Upper lobe of left lung (tissue), 4 donors: Measurements from ENCODE around the gene SLC35F3.

Experiments used
- EP300 ChIP-seq, 4 donors: sonication (generic); formaldehyde crosslinking; IDR thresholded peaks; one replicate each; pipeline ENCODE4 v1.5.1; 2017; ENCODE audit warnings: antibody characterized with exemption in 4 of 4, control low read depth in 2 of 4
- POLR2A ChIP-seq, 4 donors: fragments of 450-650 bp; IDR thresholded peaks; one replicate each; pipeline ENCODE4 v1.5.1; 2016 to 2017; ENCODE audit warnings: antibody characterized with exemption in 4 of 4, mild to moderate bottlenecking in 2 of 4
- POLR2AphosphoS5 ChIP-seq, 2 donors: sonication (generic); formaldehyde crosslinking; IDR thresholded peaks; one replicate each; pipeline ENCODE4 v1.5.1; 2017; ENCODE audit warnings: antibody characterized with exemption in 2 of 2

- TF ChIP-seq POLR2AphosphoS5 (IDR thresholded peaks at IDR 0.05), result no peak
- TF ChIP-seq POLR2A (IDR thresholded peaks at IDR 0.05), result no peak
- TF ChIP-seq EP300 (IDR thresholded peaks at IDR 0.05), result no peak
Observed at GRCh38 chr1:234348964-234349363, 444.5 kb downstream of the SLC35F3 start.
